Effector CD8-positive, alpha-beta T cell (primary cell): ENCODE results near the gene SPATA16.
"Not testable (repeated sequence)": the region's sequence is repeated elsewhere in the genome, so short reads cannot be mapped to it uniquely, and the experiment has no call there.

ENCODE experiments used
- DNase-seq: peaks from one replicate; lab custom pipeline; 2025; lab: John Stamatoyannopoulos, UW

Gene SPATA16

GRCh38 chr3:173004681-173005080, 136.4 kb downstream of the SPATA16 start:
- DNase-seq, result no peak

GRCh38 chr3:173003956-173004355, 137.1 kb downstream of the SPATA16 start:
- no peak for DNase-seq

GRCh38 chr3:173003471-173003870, 137.6 kb downstream of the SPATA16 start:
- DNase-seq, result no peak

- DNase-seq, result no peak
Measured at GRCh38 chr3:173001622-173002021, 139.4 kb downstream of the SPATA16 start.

- no peak for DNase-seq
Measured at GRCh38 chr3:173000553-173000952, 140.5 kb downstream of the SPATA16 start.

- DNase-seq, result no peak
Measured at GRCh38 chr3:172993412-172993811, 147.6 kb downstream of the SPATA16 start.

- no peak for DNase-seq
Measured at GRCh38 chr3:172991424-172991996, 149.5 kb downstream of the SPATA16 start.

- no peak for DNase-seq
Measured at GRCh38 chr3:172989373-172989772, 151.7 kb downstream of the SPATA16 start.

- no peak for DNase-seq
Measured at GRCh38 chr3:172987273-172987672, 153.8 kb downstream of the SPATA16 start.

- no peak for DNase-seq
Measured at GRCh38 chr3:172984914-172985313, 156.1 kb downstream of the SPATA16 start.

- DNase-seq, result no peak
Measured at GRCh38 chr3:172982736-172983364, 158.2 kb downstream of the SPATA16 start.

- DNase-seq, result no peak
Measured at GRCh38 chr3:172981407-172981983, 159.5 kb downstream of the SPATA16 start.

GRCh38 chr3:172980849-172981248, 160.2 kb downstream of the SPATA16 start:
- no peak for DNase-seq

GRCh38 chr3:172977696-172978095, 163.3 kb downstream of the SPATA16 start:
- DNase-seq, result no peak

GRCh38 chr3:172974969-172975368, 166.1 kb downstream of the SPATA16 start:
- DNase-seq, result no peak

- no peak for DNase-seq
Measured at GRCh38 chr3:172973799-172974198, 167.2 kb downstream of the SPATA16 start.

GRCh38 chr3:172972717-172973116, 168.3 kb downstream of the SPATA16 start:
- no peak for DNase-seq

- no peak for DNase-seq
Measured at GRCh38 chr3:172972067-172972466, 169.0 kb downstream of the SPATA16 start.

GRCh38 chr3:172968646-172969045, 172.4 kb downstream of the SPATA16 start:
- no peak for DNase-seq

GRCh38 chr3:172965256-172965655, 175.8 kb downstream of the SPATA16 start:
- DNase-seq, result no peak

GRCh38 chr3:172960626-172961182, 180.3 kb downstream of the SPATA16 start:
- DNase-seq, result not testable (repeated sequence)

- no peak for DNase-seq
Measured at GRCh38 chr3:172958565-172958964, 182.5 kb downstream of the SPATA16 start.

- DNase-seq, result no peak
Measured at GRCh38 chr3:172953571-172953970, 187.5 kb downstream of the SPATA16 start.
